GM21367 (cell line): ENCODE measurements around the gene CLTC.

Source experiments
- ATAC-seq: cut with Tn5 transposase; IDR thresholded peaks from one replicate; pipeline ENCODE4 v1.9.1; 2021; ENCODE audit not compliant: unreplicated experiment

The CLTC gene

DNA sequence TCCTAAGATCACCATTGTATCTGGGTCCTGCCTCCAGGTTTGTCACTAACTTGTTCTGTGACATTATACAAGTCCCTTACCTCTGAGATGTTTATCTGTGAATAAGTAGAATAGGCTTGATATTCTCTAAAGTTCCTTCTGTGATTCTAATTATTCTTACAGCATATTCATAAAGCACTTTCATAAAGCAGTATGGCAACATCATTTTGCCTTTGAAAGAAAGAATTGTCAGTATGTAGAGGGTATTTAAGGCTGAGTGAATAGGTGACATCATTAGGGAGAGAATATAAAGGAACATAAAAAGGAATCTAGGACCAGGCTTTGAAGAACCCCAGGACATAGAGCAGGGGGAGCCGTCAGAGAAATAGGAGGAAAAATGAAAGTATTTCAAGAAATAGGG is 103.3 kb downstream of the CLTC start:
- no peak for ATAC-seq

DNA sequence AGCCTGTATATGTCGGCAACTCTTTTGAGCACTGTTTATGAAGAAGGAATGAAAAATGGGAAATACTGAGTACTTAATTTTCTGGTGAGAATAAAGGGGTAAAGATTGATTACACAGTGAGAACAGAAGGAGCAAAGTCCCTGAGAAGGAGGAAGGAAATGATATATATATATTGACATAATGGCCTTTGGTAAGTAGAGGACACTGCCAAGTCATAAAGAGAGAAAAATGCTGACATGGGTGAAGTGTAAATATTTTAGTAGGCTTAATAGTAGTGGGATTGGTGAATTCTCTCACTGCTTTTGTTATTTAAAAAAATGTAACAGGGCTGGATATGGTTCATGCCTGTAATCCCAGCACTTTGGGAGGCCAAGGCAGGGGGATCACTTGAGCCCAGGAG is 103.9 kb downstream of the CLTC start:
- no peak for ATAC-seq

DNA sequence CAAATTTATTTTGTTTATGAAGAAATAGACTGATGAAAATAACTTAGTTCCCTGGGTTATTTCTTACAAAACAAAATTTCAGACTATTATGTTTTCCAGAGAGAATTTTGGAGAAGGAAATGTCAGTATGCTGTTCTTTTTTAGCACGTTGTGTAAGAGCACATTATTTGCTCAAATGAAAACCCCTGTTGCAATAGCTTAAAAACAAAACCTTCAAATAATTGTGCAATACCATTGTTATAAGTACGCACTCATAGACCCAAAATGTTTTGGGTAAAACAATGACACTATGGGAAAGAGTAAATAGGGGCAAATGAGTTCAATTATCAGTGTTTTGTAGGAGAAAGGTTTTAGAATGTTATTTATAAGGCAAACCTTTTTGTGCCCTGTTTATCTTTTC is 106.0 kb downstream of the CLTC start:
- no peak for ATAC-seq

DNA sequence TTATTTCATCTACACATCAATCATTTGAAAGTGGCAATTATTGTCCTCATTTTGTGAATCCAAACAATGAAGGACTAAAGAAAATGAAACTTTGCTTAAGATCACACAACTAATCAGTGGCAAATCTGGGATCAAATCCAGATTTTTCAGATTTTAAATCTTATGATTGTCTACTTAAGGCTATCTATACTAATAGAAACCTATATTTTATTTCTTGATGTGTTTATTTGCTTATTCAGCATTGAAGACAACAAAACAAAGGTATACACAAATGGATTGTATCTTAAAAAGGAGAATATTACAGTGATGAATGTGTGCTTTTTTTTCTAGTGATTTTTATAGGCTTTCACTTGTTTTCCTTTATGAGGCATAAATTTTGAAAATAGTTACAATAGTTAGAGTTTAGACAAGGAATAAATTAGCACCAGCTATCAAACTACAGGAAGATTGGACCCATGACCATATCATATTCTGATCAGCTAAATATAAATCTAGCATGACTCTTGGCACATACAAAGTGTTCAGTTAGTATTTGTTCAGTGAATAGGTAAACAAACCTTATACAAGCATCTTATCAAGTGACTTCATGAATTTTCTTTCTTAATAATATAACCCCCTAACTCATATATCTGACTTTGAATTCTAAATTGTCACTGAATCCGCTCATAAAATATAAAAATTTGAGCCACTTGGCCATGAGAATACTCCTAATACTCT is 108.3 kb downstream of the CLTC start:
- no peak for ATAC-seq

DNA sequence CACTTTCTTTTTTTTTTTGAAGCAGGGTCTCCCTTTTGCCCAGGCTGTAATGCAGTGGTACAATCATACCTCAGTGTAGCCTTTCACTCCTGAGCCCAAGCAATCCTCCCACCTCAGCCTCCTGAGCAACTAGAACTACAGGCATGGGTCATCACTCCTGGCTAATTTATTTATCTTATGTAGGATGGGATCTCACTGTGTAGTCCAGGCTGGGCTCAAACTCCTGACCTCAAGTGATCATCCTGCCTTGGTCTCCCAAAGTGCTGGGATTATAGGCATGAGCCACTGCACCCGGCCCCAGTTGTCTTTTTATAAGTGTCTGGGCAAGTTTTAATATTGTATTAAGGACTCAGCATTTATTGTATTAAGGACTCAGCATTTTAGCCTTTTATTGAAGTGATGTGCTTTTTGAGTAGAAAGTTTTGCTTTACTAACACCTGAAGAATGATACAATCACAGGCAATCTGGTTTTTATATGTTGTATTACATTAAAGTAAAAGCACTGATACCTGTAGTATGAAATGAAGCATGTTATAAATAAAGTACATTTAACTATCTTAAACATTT is 110.7 kb downstream of the CLTC start:
- no peak for ATAC-seq

DNA sequence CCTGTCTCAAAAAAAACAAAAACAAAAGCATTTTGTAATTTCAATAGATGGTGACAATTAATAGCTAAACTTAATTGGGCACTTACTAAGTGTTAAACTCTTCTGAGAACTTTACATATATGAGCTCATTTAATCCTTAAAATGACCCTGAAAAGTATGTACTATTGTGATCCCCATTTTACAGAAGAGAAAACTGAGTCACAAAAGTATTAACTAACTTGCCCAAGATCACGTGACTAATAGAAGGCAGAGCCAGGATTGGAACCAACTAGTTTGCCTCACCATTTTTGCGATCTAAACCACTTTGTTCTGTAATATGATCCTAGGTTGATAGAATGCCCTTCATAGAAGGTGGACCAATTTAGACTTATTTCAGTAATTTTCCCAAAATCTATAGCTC is 114.0 kb downstream of the CLTC start:
- no peak for ATAC-seq

DNA sequence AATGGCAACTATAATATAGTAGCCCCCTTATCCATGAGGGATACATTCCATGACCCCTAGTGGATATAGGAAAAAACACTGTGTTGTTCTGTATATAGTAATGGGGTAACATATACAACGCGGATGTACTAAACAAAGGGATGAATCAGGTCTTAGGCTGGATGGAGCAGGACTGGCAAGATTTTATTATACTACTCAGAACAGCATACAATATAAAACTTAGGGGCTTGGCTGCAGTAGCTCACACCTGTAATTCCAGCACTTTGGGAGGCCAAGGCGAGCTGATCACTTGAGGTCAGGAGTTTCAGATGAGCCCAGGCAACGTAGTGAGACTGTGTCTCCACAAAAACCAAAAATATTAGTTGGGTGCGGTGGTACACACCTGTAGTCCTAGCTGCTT is 114.5 kb downstream of the CLTC start:
- no peak for ATAC-seq

DNA sequence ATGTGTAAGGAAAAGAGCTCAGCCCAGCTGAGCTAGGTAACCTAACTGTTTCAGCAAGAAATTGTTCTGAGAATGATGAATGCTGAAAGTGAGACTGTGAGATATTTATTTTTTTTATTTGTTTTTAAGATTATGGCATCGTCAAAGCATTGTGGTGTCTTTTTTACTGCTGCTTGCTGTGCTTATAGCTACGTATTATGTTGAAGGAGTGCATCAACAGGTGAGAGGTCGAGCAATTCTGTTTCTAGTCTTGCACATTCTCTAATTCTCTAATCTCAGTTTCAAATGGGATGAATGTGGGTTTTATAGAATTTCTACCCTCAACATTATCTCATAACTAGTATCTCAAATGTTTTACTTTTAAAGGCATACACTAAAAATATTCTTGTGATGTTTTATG is 117.6 kb downstream of the CLTC start:
- no peak for ATAC-seq

DNA sequence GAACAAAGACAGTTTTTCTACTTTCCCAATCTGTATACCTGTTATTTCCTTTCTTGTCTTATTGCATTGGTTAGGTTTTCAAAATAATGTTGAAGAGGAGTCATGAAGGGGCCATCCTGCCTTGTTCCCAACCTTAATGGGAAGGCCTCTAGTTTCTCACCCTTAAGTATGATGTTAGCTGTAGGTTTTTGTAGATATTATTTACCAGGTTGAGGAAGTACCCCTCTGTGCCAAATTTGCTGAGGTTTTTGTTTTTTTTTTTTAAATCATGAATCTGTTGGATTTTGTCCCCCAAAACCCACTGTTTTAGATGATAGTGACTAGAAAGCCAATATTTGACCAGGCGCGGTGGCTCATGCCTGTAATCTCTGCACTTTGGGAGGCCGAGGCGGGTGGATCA is 124.1 kb downstream of the CLTC start:
- no peak for ATAC-seq

DNA sequence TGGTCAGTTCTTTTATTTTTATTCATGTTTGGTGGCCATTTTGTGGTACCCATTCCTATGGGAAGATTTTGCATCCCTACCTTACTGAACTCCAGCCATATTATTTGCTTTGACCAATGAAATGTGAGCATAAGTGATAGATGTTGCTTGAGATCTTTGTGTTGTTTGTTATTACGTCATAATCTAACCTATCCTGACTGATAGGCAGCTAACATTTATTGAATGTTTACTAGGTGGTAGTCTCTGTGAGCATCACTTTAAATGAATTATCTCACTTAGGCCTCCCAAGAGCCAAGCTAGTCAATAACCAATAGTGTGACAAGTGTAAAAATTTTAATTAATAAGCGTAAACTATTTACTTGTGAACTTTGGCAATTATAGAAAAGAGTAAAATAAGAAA is 125.3 kb downstream of the CLTC start:
- no peak for ATAC-seq
